Transverse colon (tissue), 4 donors: ENCODE data around the gene PCBP2. TPM values are rescaled to one million over a fixed set of nuclear protein-coding genes. Genes with fewer than 3 reads are reported as not detected.
A peak's percentile ranks its signal among the peaks of the same experiment; 100 is the strongest.

Source experiments
- DNase-seq: peaks from one replicate; pipeline ENCODE4 v3.0.0-alpha.2; 2019
- H3K27ac ChIP-seq, 4 donors: fragments of 200-600 bp; sonication (generic); 2 replicates each; pipeline ENCODE4 v1.5.1; 2016 to 2018; ENCODE audit warnings: inconsistent platforms in 4 of 4
- H3K27me3 ChIP-seq: fragments of 200-600 bp; sonication (generic); 2 replicates; pipeline ENCODE4 v1.5.1; 2017; ENCODE audit warnings: inconsistent platforms
- H3K36me3 ChIP-seq, 4 donors: fragments of 200-600 bp; sonication (generic); 2 replicates each; pipeline ENCODE4 v1.5.1; 2017 to 2019; ENCODE audit warnings: inconsistent platforms in 4 of 4
- H3K4me1 ChIP-seq, 4 donors: fragments of 200-600 bp; sonication (generic); 2 replicates each; pipeline ENCODE4 v1.5.1; 2017 to 2020; ENCODE audit warnings: inconsistent platforms in 4 of 4
- H3K4me3 ChIP-seq, 4 donors: fragments of 200-600 bp; sonication (generic); 1 replicate in 1 of 4; 2 replicates in 3 of 4; pipeline versions ENCODE4 v1.5.1 to v1.6.1; 2017 to 2019; ENCODE audit warnings: inconsistent platforms in 4 of 4
- H3K9me3 ChIP-seq, 2 donors: fragments of 200-600 bp; sonication (generic); 2 replicates each; pipeline ENCODE4 v1.5.1; 2017 to 2019; ENCODE audit warnings: inconsistent platforms in 2 of 2
- CTCF ChIP-seq, 5 experiments: fragments of 200-600 bp in 3 of 5; fragments of 450-650 bp in 2 of 5; sonication (generic) in 3 of 5; IDR thresholded peaks; 1 replicate in 2 of 5; 2 replicates in 3 of 5; pipeline ENCODE4 v1.5.1; 2016 to 2017; ENCODE audit warnings: antibody characterized with exemption in 5 of 5, inconsistent platforms in 3 of 5, mild to moderate bottlenecking in 2 of 5, moderate library complexity in 1 of 5
- EP300 ChIP-seq: sonication (generic); formaldehyde crosslinking; IDR thresholded peaks from one replicate; pipeline ENCODE4 v1.6.1; 2017; ENCODE audit warnings: antibody characterized with exemption, low read depth
- POLR2A ChIP-seq: fragments of 450-650 bp; IDR thresholded peaks from one replicate; pipeline ENCODE4 v1.6.1; 2016; ENCODE audit warnings: antibody characterized with exemption, mild to moderate bottlenecking, moderate library complexity
- POLR2AphosphoS5 ChIP-seq, 3 donors: sonication (generic); formaldehyde crosslinking; IDR thresholded peaks; one replicate each; pipeline ENCODE4 v1.6.1; 2016; ENCODE audit warnings: antibody characterized with exemption in 3 of 3
- WGBS, 2 donors: methylation state at CpG; one replicate each; pipeline ENCODE4 v1.1.5; 2018; ENCODE audit warnings: low coverage in 1 of 2; 5-methylcytosine and 5-hydroxymethylcytosine counted together
- in situ Hi-C, 4 donors: fragments of 200-750 bp; cut with MboI; loops; one replicate each; pipeline versions ENCODE4 v1.15.0 to v1.15.1; 2017; ENCODE audit warnings: low sequenced_read_pairs in 3 of 4, low pct_ligation_motif_present in 1 of 4, low pct_unique_long_range_greater_than_20kb in 1 of 4
- intact Hi-C: fragments of 100-400 bp; cut with DNase I; formaldehyde crosslinking; loops from one replicate; pipeline ENCODE4 v1.15.1; 2023; ENCODE audit warnings: low total_unique reads
- total RNA-seq, 4 donors: library from RNA; depleted of rRNA; stranded (reverse); fragments of >200 nt; gene quantifications; one replicate each; pipeline ENCODE4 v1.1.0, GENCODE V29; 2016

The PCBP2 gene
- total RNA-seq, 4 donors from 2014 or later, result 340 to 492 (median 432) TPM

GRCh38 chr12:53495903-53496751 is 44.2 kb downstream of the PCBP2 start:
- intact Hi-C loops (no loop called here), in situ Hi-C loops (no loop called here)
- Histone ChIP-seq H3K27me3 (no peaks in the 10 kb centered on the region), H3K36me3 (no peaks in the 10 kb centered on the region), H3K4me1 (peaks cover 18 to 61% (median 36%) of the 10 kb centered on the region in 4 donors), H3K4me3 (no peak overlapping the region), H3K9me3 (no peaks in the 10 kb centered on the region), H3K27ac (peak overlapping the region; percentile 24 to 63 (median 52))
- DNase-seq, result peak; percentile 61
- TF ChIP-seq POLR2A, result no peak
- TF ChIP-seq POLR2AphosphoS5 (IDR thresholded peaks at IDR 0.05), result no peak
- no peak for TF ChIP-seq CTCF (IDR thresholded peaks at IDR 0.05)
- no peak for TF ChIP-seq EP300
- WGBS, 2 donors, result 32 to 43% methylated on average over 4 to 5 of the region's 5 CpGs

- Histone ChIP-seq H3K27me3 (no peaks in the 10 kb centered on the region), H3K9me3 (no peaks in the 10 kb centered on the region), H3K27ac (peak overlapping the region; percentile 24 to 63 (median 52)), H3K4me3 (no peak overlapping the region), H3K36me3 (no peaks in the 10 kb centered on the region), H3K4me1 (peaks cover 20 to 62% (median 39%) of the 10 kb centered on the region in 4 donors)
- in situ Hi-C loops, result no loop called here
- intact Hi-C loops, result no loop called here
- DNase-seq, result no peak
- WGBS, 2 donors, result 76 to 80% methylated on average over 1 of the region's 1 CpG
- TF ChIP-seq POLR2AphosphoS5 (IDR thresholded peaks at IDR 0.05) (no peak), CTCF (IDR thresholded peaks at IDR 0.05) (no peak)
Measured at GRCh38 chr12:53496752-53497032, 44.8 kb downstream of the PCBP2 start.

GRCh38 chr12:53497461-53497860 is 45.6 kb downstream of the PCBP2 start:
- no peak for DNase-seq
- H3K9me3 ChIP-seq, result no peaks in the 10 kb centered on the region
- TF ChIP-seq POLR2A, result no peak
- TF ChIP-seq EP300, result no peak
- no peak for TF ChIP-seq CTCF (IDR thresholded peaks at IDR 0.05)
- no peak for TF ChIP-seq POLR2AphosphoS5 (IDR thresholded peaks at IDR 0.05)
- in situ Hi-C loops (no loop called here), intact Hi-C loops (no loop called here)
- no peak overlapping the region for H3K4me3 ChIP-seq
- H3K27me3 ChIP-seq, result no peaks in the 10 kb centered on the region
- WGBS, 2 donors, result 87% methylated on average over 3 of the region's 3 CpGs; no CpG with 5 or more reads in 1 of the 2 donors
- no peaks in the 10 kb centered on the region for H3K36me3 ChIP-seq
- peaks cover 23 to 64% (median 44%) of the 10 kb centered on the region in 4 donors for H3K4me1 ChIP-seq
- peak overlapping the region in 2 of 4 donors; percentile 42 to 63 for H3K27ac ChIP-seq

GRCh38 chr12:53498235-53498630 is 46.3 kb downstream of the PCBP2 start:
- TF ChIP-seq POLR2AphosphoS5 (IDR thresholded peaks at IDR 0.05) (no peak), CTCF (IDR thresholded peaks at IDR 0.05) (no peak), EP300 (no peak), POLR2A (no peak)

More at GRCh38 chr12:53498235-53498630, 46.3 kb downstream of the PCBP2 start:
- Histone ChIP-seq H3K27me3 (no peaks in the 10 kb centered on the region), H3K27ac (peak overlapping the region; percentile 61 to 99 (median 94)), H3K4me3 (no peak overlapping the region), H3K9me3 (no peaks in the 10 kb centered on the region), H3K36me3 (no peaks in the 10 kb centered on the region), H3K4me1 (peaks cover 21 to 60% (median 42%) of the 10 kb centered on the region in 4 donors)
- WGBS, 2 donors, result 75% methylated on average over 2 of the region's 2 CpGs; no CpG with 5 or more reads in 1 of the 2 donors
- no peak for DNase-seq
- intact Hi-C loops, result no loop called here
- in situ Hi-C loops, result no loop called here
